ENCODE measurements around the gene VTI1B. TPM values are rescaled to one million over a fixed set of nuclear protein-coding genes. Genes with fewer than 3 reads are reported as not detected.

VTI1B gene
- total and polyA plus RNA-seq, 2 experiments from 2014 or later: 44.7 to 96.1 TPM

Small RNA genes lying within 50 kb of the gene (small RNA-seq; reads per million reads assigned to genes)
- not detected for gene AL132640.3 (ENCODE audit: low replicate concordance)
- not detected for gene RF00019 (ENCODE audit: low replicate concordance)
- gene RN7SL369P (ENCODE audit: low replicate concordance): not detected
- gene RNA5SP386 (ENCODE audit: low replicate concordance): not detected

Other genes starting within 250 kb of the VTI1B start
- gene TMEM229B, start 185.9 kb downstream of the VTI1B start, total RNA-seq (2014; rRNA removed; shearing (Covaris generic)): 1.6 and 2.4 TPM in 2 replicates
- 0.42 TPM in 1 of 2 replicates, not detected in the other for gene TMEM229B, start 185.9 kb downstream of the VTI1B start, polyA plus RNA-seq (2016; fragmentation: Nextera tagmentation; extraction: Ambion mirVana)
- gene PLEKHH1, start 141.3 kb downstream of the VTI1B start, total RNA-seq (2014; rRNA removed; shearing (Covaris generic)): 30.6 and 33.9 TPM in 2 replicates
- gene PLEKHH1, start 141.3 kb downstream of the VTI1B start, polyA plus RNA-seq (2016; fragmentation: Nextera tagmentation; extraction: Ambion mirVana): 14.7 and 15.4 TPM in 2 replicates
- gene PIGH, start 74.4 kb downstream of the VTI1B start, total RNA-seq (2014; rRNA removed; shearing (Covaris generic)): 6.1 and 8.7 TPM in 2 replicates
- 8.2 and 9.3 TPM in 2 replicates for gene PIGH, start 74.4 kb downstream of the VTI1B start, polyA plus RNA-seq (2016; fragmentation: Nextera tagmentation; extraction: Ambion mirVana)
- gene ARG2, start 54.7 kb downstream of the VTI1B start, total RNA-seq (2014; rRNA removed; shearing (Covaris generic)): 67.2 and 69.4 TPM in 2 replicates
- 38.6 and 42.7 TPM in 2 replicates for gene ARG2, start 54.7 kb downstream of the VTI1B start, polyA plus RNA-seq (2016; fragmentation: Nextera tagmentation; extraction: Ambion mirVana)
- 139 and 142 TPM in 2 replicates for gene RDH11, start 21.1 kb upstream of the VTI1B start, total RNA-seq (2014; rRNA removed; shearing (Covaris generic))
- 83.5 and 95.2 TPM in 2 replicates for gene RDH11, start 21.1 kb upstream of the VTI1B start, polyA plus RNA-seq (2016; fragmentation: Nextera tagmentation; extraction: Ambion mirVana)
- 0.28 and 0.54 TPM in 2 replicates for gene RDH12, start 27.3 kb upstream of the VTI1B start, total RNA-seq (2014; rRNA removed; shearing (Covaris generic))
- 1.6 and 1.7 TPM in 2 replicates for gene RDH12, start 27.3 kb upstream of the VTI1B start, polyA plus RNA-seq (2016; fragmentation: Nextera tagmentation; extraction: Ambion mirVana)
- gene ZFYVE26, start 142.0 kb upstream of the VTI1B start, total RNA-seq (2014; rRNA removed; shearing (Covaris generic)): 29.2 and 36.0 TPM in 2 replicates
- gene ZFYVE26, start 142.0 kb upstream of the VTI1B start, polyA plus RNA-seq (2016; fragmentation: Nextera tagmentation; extraction: Ambion mirVana): 5.2 and 5.6 TPM in 2 replicates
- 19.7 and 29.1 TPM in 2 replicates for gene RAD51B, start 145.1 kb upstream of the VTI1B start, total RNA-seq (2014; rRNA removed; shearing (Covaris generic))
- 6.3 and 15.7 TPM in 2 replicates for gene RAD51B, start 145.1 kb upstream of the VTI1B start, polyA plus RNA-seq (2016; fragmentation: Nextera tagmentation; extraction: Ambion mirVana)